ENCODE results near the gene FGD2. TPM values are rescaled to one million over a fixed set of nuclear protein-coding genes. Genes with fewer than 3 reads are reported as not detected.

The FGD2 gene
- total and polyA plus RNA-seq, 2 of the 4 experiments (the other 2 are of a cell fraction), result 0.07 TPM; not detected in 1

DNA sequence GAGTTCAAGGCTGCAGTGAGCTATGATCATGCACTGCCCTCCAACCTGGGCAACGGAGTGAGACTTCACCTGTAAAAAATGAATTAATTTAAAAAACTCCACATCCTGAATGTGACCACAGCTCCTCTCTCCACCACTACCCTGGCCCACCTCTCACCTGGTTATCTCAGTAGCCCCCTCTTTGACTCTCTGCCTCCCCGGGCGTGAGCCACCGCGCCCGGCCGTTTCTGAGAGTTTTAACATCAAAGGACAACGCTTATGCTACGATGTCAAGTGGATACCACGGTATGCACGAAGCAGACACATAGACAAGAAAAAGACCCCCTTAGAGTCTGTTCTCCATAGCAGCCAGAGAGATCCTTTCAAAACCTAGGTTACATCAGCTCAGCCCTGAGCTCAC lies 48.7 kb downstream of the FGD2 start:
- ChIA-PET CTCF (no interaction called here), POLR2A (ENCODE audit: unreplicated experiment) (no interaction called here)
- Histone ChIP-seq H2BK120ac (ENCODE audit: low read depth, low read length) (no peak overlapping the region), H2AK5ac (ENCODE audit: low read depth, low read length) (0 out of 2 replicates have a peak overlapping the region, but pooled peaks have one; percentile 21), H3K14ac (replicated peaks; ENCODE audit: low read depth, low read length) (no peak overlapping the region), H3K18ac (ENCODE audit: low read depth, low read length) (no peak overlapping the region), H2BK5ac (ENCODE audit: low read depth, low read length, poor library complexity, severe bottlenecking) (no peak overlapping the region), H3K23ac (ENCODE audit: low read depth, low read length) (no peak overlapping the region), H4K91ac (ENCODE audit: insufficient read depth, low read depth, low read length) (no peak overlapping the region), H3K79me1 (ENCODE audit: low read depth in 1 of 2, low read length in 2 of 2) (no peaks in the 10 kb centered on the region), H3K4me3 (ENCODE audit: insufficient read depth, low read depth, low read length) (no peak overlapping the region), H4K20me1 (ENCODE audit: insufficient read depth, low read length) (0 out of 2 replicates have a peak, but pooled peaks cover under 1% of the 10 kb centered on the region), H3K56ac (ENCODE audit: extremely low read depth, insufficient read depth, low read length) (no peak overlapping the region), H4K8ac (ENCODE audit: low read depth in 2 of 2, low read length in 2 of 2) (no peak overlapping the region), H3K4me2 (ENCODE audit: low read depth, low read length) (no peak overlapping the region), H2AK9ac (replicated peaks; ENCODE audit: low read depth, low read length, poor library complexity) (no peak overlapping the region), H3K9me3 (ENCODE audit: control insufficient read depth, insufficient read depth, low read length) (no peaks in the 10 kb centered on the region), H2BK20ac (ENCODE audit: low read depth, low read length) (no peak overlapping the region), H3K36me3 (ENCODE audit: control insufficient read depth, insufficient read depth, low read length) (no peaks in the 10 kb centered on the region), H3K4me1 (ENCODE audit: control insufficient read depth, insufficient read depth, low read length) (peaks cover 4% of the 10 kb centered on the region; the same call in 1 of the 2 replicates), H2AFZ (replicated peaks; ENCODE audit: low read length, poor library complexity) (no peak overlapping the region), H3K9me1 (ENCODE audit: insufficient read depth, low read length) (peaks cover 9% of the 10 kb centered on the region), H2BK15ac (ENCODE audit: low read depth, low read length) (no peak overlapping the region), H3K9ac (ENCODE audit: low read depth, low read length) (no peak overlapping the region), H3K27ac (ENCODE audit: insufficient read depth, low read length) (no peak overlapping the region), H3K27me3 (ENCODE audit: control insufficient read depth, insufficient read depth, low read length) (no peaks in the 10 kb centered on the region), H3K4ac (ENCODE audit: low read depth, low read length) (no peak overlapping the region), H4K5ac (ENCODE audit: low read depth, low read length) (no peak overlapping the region)
- intact Hi-C loops (cut with micrococcal nuclease), result no loop called here
- in situ Hi-C loops (cut with MboI; ENCODE audit: low sequenced_read_pairs), result loop anchor here (5.0 to 10.0 kb wide), 2 partner anchors 118 to 151 kb away; partner anchors contain the start of gene PIM1
- dilution Hi-C loops (cut with HindIII; ENCODE audit: low sequenced_read_pairs, unreplicated experiment), result no loop called here
- TF ChIP-seq SMC3 (IDR thresholded peaks at IDR 0.05; ENCODE audit: low read depth, low read length), result no peak
- TF ChIP-seq MXI1 (IDR thresholded peaks at IDR 0.05; ENCODE audit: borderline replicate concordance, low read depth, low read length), result no peak
- TF ChIP-seq RFX5 (IDR thresholded peaks at IDR 0.05; ENCODE audit: low read depth, low read length), result no peak
- no peak for TF ChIP-seq MAZ (IDR thresholded peaks at IDR 0.05; ENCODE audit: borderline replicate concordance, low read depth, low read length)
- TF ChIP-seq, protein P1, sequence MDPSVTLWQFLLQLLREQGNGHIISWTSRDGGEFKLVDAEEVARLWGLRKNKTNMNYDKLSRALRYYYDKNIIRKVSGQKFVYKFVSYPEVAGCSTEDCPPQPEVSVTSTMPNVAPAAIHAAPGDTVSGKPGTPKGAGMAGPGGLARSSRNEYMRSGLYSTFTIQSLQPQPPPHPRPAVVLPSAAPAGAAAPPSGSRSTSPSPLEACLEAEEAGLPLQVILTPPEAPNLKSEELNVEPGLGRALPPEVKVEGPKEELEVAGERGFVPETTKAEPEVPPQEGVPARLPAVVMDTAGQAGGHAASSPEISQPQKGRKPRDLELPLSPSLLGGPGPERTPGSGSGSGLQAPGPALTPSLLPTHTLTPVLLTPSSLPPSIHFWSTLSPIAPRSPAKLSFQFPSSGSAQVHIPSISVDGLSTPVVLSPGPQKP (IDR thresholded peaks at IDR 0.05; ENCODE audit: borderline replicate concordance, low read depth, low read length), result no peak
- DNase-seq (no peak), ATAC-seq (ENCODE audit: low read depth) (no peak)
- no TSS peak for BruUV-seq (replicated peaks)
- 100% methylated on average over 1 of the region's 11 CpGs; no CpG with 5 or more reads in 1 of the 2 experiments for WGBS, 2 experiments (ENCODE audit: extremely low coverage in 2 of 2, insufficient read length in 1 of 2)
